ENCODE results near the gene WDR18. TPM values are rescaled to one million over a fixed set of nuclear protein-coding genes. Genes with fewer than 3 reads are reported as not detected.

The WDR18 gene
- total and polyA plus RNA-seq, 4 donors = 24.3 to 45.3 (median 37.7) TPM

GRCh38 chr19:1008268-1009040, 24.3 kb downstream of the WDR18 start:
- no peak overlapping the region for H3K27ac ChIP-seq (ENCODE audit: low read depth in 1 of 2, low read length in 2 of 2)
- no peak for TF ChIP-seq GABPA (IDR thresholded peaks at IDR 0.05 in 1 of 2, conservative IDR thresholded peaks at IDR 0.05 in 1 of 2)
- TF ChIP-seq SP1 (IDR thresholded peaks at IDR 0.05) = no peak
- no peak for DNase-seq (ENCODE audit: low spot score)
- no peaks in the 10 kb centered on the region for H3K27me3 ChIP-seq (ENCODE audit: control insufficient read depth in 4 of 4, insufficient read depth in 4 of 4, low read length in 3 of 4)
- H3K9ac ChIP-seq (ENCODE audit: low read depth in 1 of 2, low read length in 2 of 2) = no peak overlapping the region
- no peaks in the 10 kb centered on the region for H3K4me1 ChIP-seq (ENCODE audit: control insufficient read depth in 4 of 4, insufficient read depth in 4 of 4, low read length in 3 of 4)
- peaks cover 0 to 33% (median 15%) of the 10 kb centered on the region in 4 donors for H3K36me3 ChIP-seq (ENCODE audit: control insufficient read depth in 4 of 4, insufficient read depth in 3 of 4, low read depth in 1 of 4, low read length in 3 of 4)
- H3K9me3 ChIP-seq (ENCODE audit: control insufficient read depth in 4 of 4, low read length in 3 of 4) = no peaks in the 10 kb centered on the region
- WGBS = 93% methylated on average over 45 of the region's 45 CpGs
- no peak overlapping the region for H3K4me3 ChIP-seq (ENCODE audit: low read depth in 1 of 3, low read length in 3 of 3)

GRCh38 chr19:1009041-1009980, 25.2 kb downstream of the WDR18 start:
- H3K4me3 ChIP-seq (ENCODE audit: low read depth in 1 of 3, low read length in 3 of 3) = no peak overlapping the region

More at GRCh38 chr19:1009041-1009980, 25.2 kb downstream of the WDR18 start:
- TF ChIP-seq ATF3 (IDR thresholded peaks at IDR 0.05) = no peak
- no peak for TF ChIP-seq JUND (IDR thresholded peaks at IDR 0.05)
- TF ChIP-seq YY1 (IDR thresholded peaks at IDR 0.05) = no peak
- no peak for TF ChIP-seq EGR1 (IDR thresholded peaks at IDR 0.05; ENCODE audit: low read depth in 2 of 2)
- no peak for TF ChIP-seq NR2F2 (IDR thresholded peaks at IDR 0.05)
- TF ChIP-seq GABPA (IDR thresholded peaks at IDR 0.05 in 1 of 2, conservative IDR thresholded peaks at IDR 0.05 in 1 of 2) = no peak
- no peak for TF ChIP-seq RXRA (IDR thresholded peaks at IDR 0.05)
- no peak for TF ChIP-seq HNF4G (IDR thresholded peaks at IDR 0.05)
- TF ChIP-seq ZBTB33 (IDR thresholded peaks at IDR 0.05) = no peak
- TF ChIP-seq HNF4A (conservative IDR thresholded peaks at IDR 0.05) = no peak
- no peak for TF ChIP-seq REST (IDR thresholded peaks at IDR 0.05)
- no peak for TF ChIP-seq MAX (IDR thresholded peaks at IDR 0.05)
- no peak for TF ChIP-seq RAD21 (IDR thresholded peaks at IDR 0.05)
- no peak for TF ChIP-seq CTCF (IDR thresholded peaks at IDR 0.05; ENCODE audit: low read depth, low read length, missing input control)
- no peak for TF ChIP-seq FOXA1 (IDR thresholded peaks at IDR 0.05)
- no peak for TF ChIP-seq TAF1 (conservative IDR thresholded peaks at IDR 0.05)
- Histone ChIP-seq H3K4me1 (ENCODE audit: control insufficient read depth in 4 of 4, insufficient read depth in 4 of 4, low read length in 3 of 4) (no peaks in the 10 kb centered on the region), H3K9ac (ENCODE audit: low read depth in 1 of 2, low read length in 2 of 2) (no peak overlapping the region), H3K9me3 (ENCODE audit: control insufficient read depth in 4 of 4, low read length in 3 of 4) (no peaks in the 10 kb centered on the region), H3K27ac (ENCODE audit: low read depth in 1 of 2, low read length in 2 of 2) (no peak overlapping the region), H3K27me3 (ENCODE audit: control insufficient read depth in 4 of 4, insufficient read depth in 4 of 4, low read length in 3 of 4) (no peaks in the 10 kb centered on the region), H3K36me3 (ENCODE audit: control insufficient read depth in 4 of 4, insufficient read depth in 3 of 4, low read depth in 1 of 4, low read length in 3 of 4) (peaks cover 2 to 40% (median 16%) of the 10 kb centered on the region in 4 donors)
- 88% methylated on average over 92 of the region's 92 CpGs for WGBS
- no peak for DNase-seq (ENCODE audit: low spot score)
